Left ventricle myocardium inferior (tissue), 1 donor: Measurements from ENCODE around the gene TSPAN33. TPM values are rescaled to one million over a fixed set of nuclear protein-coding genes. Genes with fewer than 3 reads are reported as not detected.

Source experiments
- DNase-seq: peaks from one replicate; pipeline ENCODE4 v3.0.0-alpha.2; 2020
- H3K27ac ChIP-seq: fragments of 200-600 bp; replicated peaks from 2 replicates; pipeline ENCODE4 v1.8.0; 2021
- H3K27me3 ChIP-seq: fragments of 200-600 bp; 2 replicates; pipeline ENCODE4 v1.8.0; 2021; ENCODE audit warnings: low read depth
- H3K36me3 ChIP-seq: fragments of 200-600 bp; 2 replicates; pipeline ENCODE4 v1.8.0; 2021
- H3K4me1 ChIP-seq: fragments of 200-600 bp; 2 replicates; pipeline ENCODE4 v1.8.0; 2021
- H3K4me3 ChIP-seq: fragments of 200-600 bp; 2 replicates; pipeline ENCODE4 v1.8.0; 2021; ENCODE audit warnings: mild to moderate bottlenecking, moderate library complexity
- H3K9me3 ChIP-seq: fragments of 200-600 bp; replicated peaks from 2 replicates; pipeline ENCODE4 v1.8.0; 2021
- CTCF ChIP-seq: fragments of 200-600 bp; IDR thresholded peaks from 2 replicates; pipeline ENCODE4 v1.8.0; 2021; ENCODE audit warnings: antibody characterized with exemption, mild to moderate bottlenecking, borderline replicate concordance
- intact Hi-C: fragments of 100-400 bp; cut with micrococcal nuclease; formaldehyde crosslinking; loops from one replicate; pipeline ENCODE4 v1.11.0; 2022
- total RNA-seq: library from RNA; stranded (reverse); fragmentation: NEBNext Ultra II Directional; extraction: Animal tissue kit (Norgen Biotek cat#: 25700); gene quantifications from one replicate; pipeline ENCODE4 v1.2.1, GENCODE V29; 2021
- donor health status: DM: no; HTN: yes; CAD: no; lungs with severe emphysema.

Gene TSPAN33
- total RNA-seq, 1 donor from 2014 or later = 9.7 TPM

GRCh38 chr7:129103561-129104324 is 40.8 kb upstream of the TSPAN33 start:
- Histone ChIP-seq H3K27me3 (peaks cover 2% of the 10 kb centered on the region), H3K9me3 (no peaks in the 10 kb centered on the region), H3K36me3 (no peaks in the 10 kb centered on the region), H3K27ac (no peak overlapping the region), H3K4me1 (no peaks in the 10 kb centered on the region), H3K4me3 (no peak overlapping the region)
- TF ChIP-seq CTCF = no peak
- no peak for DNase-seq
- intact Hi-C loops = no loop called here

- no peaks in the 10 kb centered on the region for H3K36me3 ChIP-seq
- no peaks in the 10 kb centered on the region for H3K9me3 ChIP-seq
- TF ChIP-seq CTCF = no peak
- no peak overlapping the region for H3K4me3 ChIP-seq
- DNase-seq = no peak
- H3K27me3 ChIP-seq = peaks cover 7% of the 10 kb centered on the region
- H3K27ac ChIP-seq = no peak overlapping the region
- no peaks in the 10 kb centered on the region for H3K4me1 ChIP-seq
- intact Hi-C loops = no loop called here
Observed at GRCh38 chr7:129108581-129108980, 35.9 kb upstream of the TSPAN33 start.

- intact Hi-C loops = no loop called here
- no peaks in the 10 kb centered on the region for H3K4me1 ChIP-seq
- no peak for DNase-seq
Observed at GRCh38 chr7:129110258-129110981, 34.1 kb upstream of the TSPAN33 start.

GRCh38 chr7:129110982-129111376 is 33.5 kb upstream of the TSPAN33 start:
- Histone ChIP-seq H3K36me3 (no peaks in the 10 kb centered on the region), H3K4me3 (no peak overlapping the region), H3K27me3 (peaks cover 17% of the 10 kb centered on the region), H3K27ac (no peak overlapping the region), H3K9me3 (peaks cover 12% of the 10 kb centered on the region), H3K4me1 (no peaks in the 10 kb centered on the region)
- no peak for DNase-seq
- intact Hi-C loops = no loop called here
- no peak for TF ChIP-seq CTCF

More at GRCh38 chr7:129110258-129110981, 34.1 kb upstream of the TSPAN33 start:
- Histone ChIP-seq H3K27ac (no peak overlapping the region), H3K9me3 (peaks cover 8% of the 10 kb centered on the region), H3K36me3 (no peaks in the 10 kb centered on the region), H3K27me3 (peaks cover 17% of the 10 kb centered on the region), H3K4me3 (no peak overlapping the region)
- no peak for TF ChIP-seq CTCF

GRCh38 chr7:129115676-129116075 is 28.8 kb upstream of the TSPAN33 start:
- Histone ChIP-seq H3K9me3 (peaks cover 19% of the 10 kb centered on the region), H3K27me3 (peaks cover 22% of the 10 kb centered on the region)

More at GRCh38 chr7:129115676-129116075, 28.8 kb upstream of the TSPAN33 start:
- no peak overlapping the region for H3K27ac ChIP-seq
- no peaks in the 10 kb centered on the region for H3K4me1 ChIP-seq
- intact Hi-C loops = no loop called here
- TF ChIP-seq CTCF = no peak
- no peak overlapping the region for H3K4me3 ChIP-seq
- no peak for DNase-seq
- H3K36me3 ChIP-seq = no peaks in the 10 kb centered on the region
